SK-N-SH (cell line): Measurements from ENCODE around the gene SEMA3C. TPM values are rescaled to one million over a fixed set of nuclear protein-coding genes. Genes with fewer than 3 reads are reported as not detected.

Experiments
- CTCF ChIA-PET: fragments of 300-600, 350-600 bp; formaldehyde crosslinking; extraction: SDS; loops from one replicate; lab custom pipeline; 2021; lab: Yijun Ruan, JAX
- POLR2A ChIA-PET: fragments of 350-600 bp; sonication (Branson Sonifier 250); formaldehyde crosslinking; extraction: SDS; loops from one replicate; lab custom pipeline; 2020; ENCODE audit warnings: antibody characterized with exemption, inconsistent platforms; lab: Yijun Ruan, JAX
- DNase-seq: peaks from one replicate; pipeline ENCODE4 v3.0.0; 2012
- H2AFZ ChIP-seq: fragments of 200-600 bp; sonication (generic); 2 replicates; pipeline ENCODE4 v1.8.1; 2016; ENCODE audit warnings: antibody characterized with exemption, mild to moderate bottlenecking, low read depth
- H3F3A ChIP-seq: fragments of 200-600 bp; sonication (generic); replicated peaks from 2 replicates; pipeline ENCODE3; 2016; ENCODE audit warnings: antibody characterized with exemption, mild to moderate bottlenecking; ENCODE audit not compliant: insufficient read depth
- H3K27ac ChIP-seq, 2 experiments: fragments of 200-500 bp in 1 of 2; fragments of 200-600 bp in 1 of 2; sonication (Bioruptor generic) in 1 of 2; sonication (generic), shearing (Covaris generic) in 1 of 2; 2 replicates each; pipeline versions ENCODE4 v1.5.1 to v1.6.1; 2014 to 2016; ENCODE audit warnings: low read depth in 2 of 2, inconsistent platforms in 1 of 2, low read length in 1 of 2, mild to moderate bottlenecking in 1 of 2, mixed read lengths in 1 of 2
- H3K27me3 ChIP-seq: fragments of 200-600 bp; sonication (generic), shearing (Covaris generic); 2 replicates; pipeline ENCODE4 v1.6.1; 2016; ENCODE audit warnings: mixed run types; ENCODE audit not compliant: insufficient read depth
- H3K36me3 ChIP-seq, 2 experiments: fragments of 200-500 bp in 1 of 2; fragments of 200-600 bp in 1 of 2; sonication (Bioruptor generic) in 1 of 2; sonication (generic) in 1 of 2; replicated peaks in 1 of 2; 2 replicates each; pipeline versions ENCODE3 to v1.5.1; 2014 to 2016; ENCODE audit warnings: low read length in 1 of 2, mild to moderate bottlenecking in 1 of 2; ENCODE audit not compliant: insufficient read depth in 2 of 2, control insufficient read depth in 1 of 2
- H3K4me1 ChIP-seq, 2 experiments: fragments of 200-500 bp in 1 of 2; fragments of 200-600 bp in 1 of 2; sonication (Bioruptor generic) in 1 of 2; sonication (generic), shearing (Covaris generic) in 1 of 2; 2 replicates each; pipeline versions ENCODE4 v1.5.1 to v1.6.1; 2014 to 2016; ENCODE audit warnings: low read depth in 1 of 2, low read length in 1 of 2, mixed run types in 1 of 2; ENCODE audit not compliant: insufficient read depth in 2 of 2, control insufficient read depth in 1 of 2
- H3K4me2 ChIP-seq: fragments of 200-600 bp; sonication (generic), shearing (Covaris generic); 2 replicates; pipeline ENCODE4 v1.6.1; 2017; ENCODE audit warnings: mixed run types
- H3K4me3 ChIP-seq, 2 experiments: fragments of 200-500 bp in 1 of 2; fragments of 200-600 bp in 1 of 2; sonication (Bioruptor generic) in 1 of 2; sonication (generic), shearing (Covaris generic) in 1 of 2; 2 replicates each; pipeline versions ENCODE4 v1.5.1 to v1.8.1; 2014 to 2016; ENCODE audit warnings: low read depth in 2 of 2, inconsistent platforms in 1 of 2, low read length in 1 of 2, mild to moderate bottlenecking in 1 of 2, mixed read lengths in 1 of 2, moderate library complexity in 1 of 2
- H3K79me2 ChIP-seq: fragments of 200-600 bp; sonication (generic); 2 replicates; pipeline ENCODE4 v1.8.1; 2017; ENCODE audit warnings: mild to moderate bottlenecking; ENCODE audit not compliant: insufficient read depth
- H3K9ac ChIP-seq: fragments of 200-600 bp; sonication (generic); 2 replicates; pipeline ENCODE4 v1.6.1; 2017; ENCODE audit warnings: mixed run types
- H3K9me2 ChIP-seq: fragments of 200-600 bp; sonication (generic); 2 replicates; pipeline ENCODE4 v1.6.1; 2017; ENCODE audit warnings: mixed run types
- H3K9me3 ChIP-seq: fragments of 200-600 bp; sonication (generic); 2 replicates; pipeline ENCODE4 v1.6.1; 2017; ENCODE audit warnings: mixed run types, mild to moderate bottlenecking, moderate library complexity
- H4K20me1 ChIP-seq: fragments of 200-600 bp; sonication (generic); 2 replicates; pipeline ENCODE4 v1.6.1; 2017; ENCODE audit warnings: mild to moderate bottlenecking, mixed run types; ENCODE audit not compliant: insufficient read depth
- EP300 ChIP-seq, 2 experiments: IDR thresholded peaks; 2 replicates each; pipeline versions ENCODE4 v1.4.0 to v1.6.1; 2012; ENCODE audit warnings: borderline replicate concordance in 1 of 2, low read depth in 1 of 2, low read length in 1 of 2
- FOXJ3 ChIP-seq: sonication (generic); formaldehyde crosslinking; IDR thresholded peaks from 2 replicates; pipeline ENCODE4 v1.5.1; 2020; ENCODE audit warnings: mild to moderate bottlenecking, missing genetic modification reagents
- GABPA ChIP-seq: IDR thresholded peaks from 2 replicates; pipeline ENCODE4 v1.4.0; 2012; ENCODE audit warnings: low read depth, mild to moderate bottlenecking
- GATA2 ChIP-seq: sonication (generic); formaldehyde crosslinking; IDR thresholded peaks from 2 replicates; pipeline ENCODE4 v1.5.0; 2020; ENCODE audit warnings: mild to moderate bottlenecking, missing genetic modification reagents
- MEF2A ChIP-seq: IDR thresholded peaks from 2 replicates; pipeline ENCODE4 v1.4.0; 2012; ENCODE audit warnings: low read depth, borderline replicate concordance
- SMC3 ChIP-seq: IDR thresholded peaks from 2 replicates; pipeline ENCODE4 v1.6.1; 2012; ENCODE audit warnings: low read depth, low read length, improper control_type of control experiment
- TAF1 ChIP-seq: IDR thresholded peaks from 2 replicates; pipeline ENCODE4 v1.6.1; 2012; ENCODE audit warnings: low read depth, mild to moderate bottlenecking, low read length, moderate library complexity, borderline replicate concordance
- TCF12 ChIP-seq: IDR thresholded peaks from 2 replicates; pipeline ENCODE4 v1.4.0; 2012
- WGBS: methylation state at CpG from one replicate; pipeline ENCODE4 v1.1.6; 2017; ENCODE audit warnings: low lambda C conversion rate; 5-methylcytosine and 5-hydroxymethylcytosine counted together
- polyA plus RNA-seq, 3 experiments: library from polyadenylated mRNA; depleted of rRNA; stranded (reverse); fragments of >200 nt; gene quantifications; 2 replicates each; pipeline ENCODE4 v1.2.3, GENCODE V29; 2012
- TF ChIP-seq, protein P1 (sequence below): IDR thresholded peaks from 2 replicates; pipeline ENCODE4; 2012
- TF ChIP-seq, protein P2 (sequence below): IDR thresholded peaks from 2 replicates; pipeline ENCODE4 v1.4.0; 2012; ENCODE audit warnings: low read depth, borderline replicate concordance
- TF ChIP-seq, protein P3 (sequence below): IDR thresholded peaks from 2 replicates; pipeline ENCODE4 v1.6.1; 2012; ENCODE audit warnings: mild to moderate bottlenecking, low read depth, low read length, moderate library complexity

SEMA3C gene
- polyA plus RNA-seq, 1 of the 3 experiments (the other 2 are of a cell fraction) = 51.1 TPM

DNA sequence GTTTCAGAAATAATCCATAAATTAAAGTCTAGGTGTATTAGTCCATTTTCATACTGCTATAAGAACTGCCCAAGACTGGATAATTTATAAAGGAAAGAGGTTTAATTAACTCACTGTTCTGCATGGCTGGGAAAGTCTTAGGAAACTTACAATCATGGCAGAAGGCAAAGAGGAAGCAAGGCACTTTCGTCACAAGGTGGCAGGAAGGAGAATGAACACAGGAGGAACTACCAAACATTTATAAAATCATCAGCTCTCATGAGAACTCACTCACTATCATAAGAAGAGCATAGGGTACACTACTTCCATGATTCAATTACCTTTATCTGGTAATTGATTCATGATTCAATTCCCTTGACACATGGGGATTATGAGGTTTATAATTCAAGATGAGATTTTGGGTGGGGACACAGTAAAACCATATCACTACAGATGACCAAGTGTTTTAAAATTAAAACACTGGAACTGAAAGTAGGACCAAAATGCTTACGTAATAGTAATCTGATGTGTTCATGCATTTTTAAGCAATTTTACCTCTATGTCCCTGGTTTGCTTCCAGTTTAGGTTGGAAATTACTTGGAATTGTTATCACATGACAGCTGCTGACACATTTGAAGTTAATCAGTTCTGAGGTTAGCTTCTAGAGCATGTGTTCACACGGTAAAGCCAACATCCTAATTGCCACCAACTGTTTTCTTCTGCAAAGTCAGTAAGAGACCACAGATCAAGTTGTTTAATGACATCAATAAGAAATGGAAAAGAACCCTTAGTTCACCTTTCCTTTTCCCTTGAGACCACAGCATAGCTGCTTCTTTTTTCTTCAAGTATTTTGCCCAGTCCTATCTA is 48.4 kb upstream of the SEMA3C start:
- Histone ChIP-seq H3K27me3 (no peaks in the 10 kb centered on the region), H4K20me1 (no peaks in the 10 kb centered on the region), H3F3A (peaks cover 3% of the 10 kb centered on the region), H3K36me3 (no peaks in the 10 kb centered on the region), H3K9me3 (no peaks in the 10 kb centered on the region), H3K79me2 (no peaks in the 10 kb centered on the region), H3K4me1 (no peaks in the 10 kb centered on the region; a peak in 1 of 4 replicates), H3K4me2 (no peak overlapping the region), H2AFZ (no peak overlapping the region), H3K9ac (no peak overlapping the region), H3K27ac (no peak overlapping the region), H3K4me3 (no peak overlapping the region), H3K9me2 (no peaks in the 10 kb centered on the region)
- CTCF ChIA-PET = interaction anchor here (0.7 to 1.5 kb wide), 4 partner anchors 11 to 491 kb away, joined by 3 to 4 read pairs (median 3); no protein-coding TSS in a partner anchor
- POLR2A ChIA-PET = no interaction called here
- TF ChIP-seq SMC3 (no peak), FOXJ3 (no peak), TCF12 (no peak), TAF1 (no peak), MEF2A (no peak), GATA2 (CRISPR knock-in tag) (no peak), GABPA (no peak), EP300 (IDR thresholded peaks at IDR 0.05; ENCODE audit: borderline replicate concordance in 1 of 2, low read depth in 1 of 2, low read length in 1 of 2) (no peak)
- TF ChIP-seq, protein P1, sequence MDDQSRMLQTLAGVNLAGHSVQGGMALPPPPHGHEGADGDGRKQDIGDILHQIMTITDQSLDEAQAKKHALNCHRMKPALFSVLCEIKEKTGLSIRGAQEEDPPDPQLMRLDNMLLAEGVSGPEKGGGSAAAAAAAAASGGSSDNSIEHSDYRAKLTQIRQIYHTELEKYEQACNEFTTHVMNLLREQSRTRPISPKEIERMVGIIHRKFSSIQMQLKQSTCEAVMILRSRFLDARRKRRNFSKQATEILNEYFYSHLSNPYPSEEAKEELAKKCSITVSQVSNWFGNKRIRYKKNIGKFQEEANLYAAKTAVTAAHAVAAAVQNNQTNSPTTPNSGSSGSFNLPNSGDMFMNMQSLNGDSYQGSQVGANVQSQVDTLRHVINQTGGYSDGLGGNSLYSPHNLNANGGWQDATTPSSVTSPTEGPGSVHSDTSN = no peak
- TF ChIP-seq, protein P2, sequence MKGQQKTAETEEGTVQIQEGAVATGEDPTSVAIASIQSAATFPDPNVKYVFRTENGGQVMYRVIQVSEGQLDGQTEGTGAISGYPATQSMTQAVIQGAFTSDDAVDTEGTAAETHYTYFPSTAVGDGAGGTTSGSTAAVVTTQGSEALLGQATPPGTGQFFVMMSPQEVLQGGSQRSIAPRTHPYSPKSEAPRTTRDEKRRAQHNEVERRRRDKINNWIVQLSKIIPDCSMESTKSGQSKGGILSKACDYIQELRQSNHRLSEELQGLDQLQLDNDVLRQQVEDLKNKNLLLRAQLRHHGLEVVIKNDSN = no peak
- TF ChIP-seq, protein P3, sequence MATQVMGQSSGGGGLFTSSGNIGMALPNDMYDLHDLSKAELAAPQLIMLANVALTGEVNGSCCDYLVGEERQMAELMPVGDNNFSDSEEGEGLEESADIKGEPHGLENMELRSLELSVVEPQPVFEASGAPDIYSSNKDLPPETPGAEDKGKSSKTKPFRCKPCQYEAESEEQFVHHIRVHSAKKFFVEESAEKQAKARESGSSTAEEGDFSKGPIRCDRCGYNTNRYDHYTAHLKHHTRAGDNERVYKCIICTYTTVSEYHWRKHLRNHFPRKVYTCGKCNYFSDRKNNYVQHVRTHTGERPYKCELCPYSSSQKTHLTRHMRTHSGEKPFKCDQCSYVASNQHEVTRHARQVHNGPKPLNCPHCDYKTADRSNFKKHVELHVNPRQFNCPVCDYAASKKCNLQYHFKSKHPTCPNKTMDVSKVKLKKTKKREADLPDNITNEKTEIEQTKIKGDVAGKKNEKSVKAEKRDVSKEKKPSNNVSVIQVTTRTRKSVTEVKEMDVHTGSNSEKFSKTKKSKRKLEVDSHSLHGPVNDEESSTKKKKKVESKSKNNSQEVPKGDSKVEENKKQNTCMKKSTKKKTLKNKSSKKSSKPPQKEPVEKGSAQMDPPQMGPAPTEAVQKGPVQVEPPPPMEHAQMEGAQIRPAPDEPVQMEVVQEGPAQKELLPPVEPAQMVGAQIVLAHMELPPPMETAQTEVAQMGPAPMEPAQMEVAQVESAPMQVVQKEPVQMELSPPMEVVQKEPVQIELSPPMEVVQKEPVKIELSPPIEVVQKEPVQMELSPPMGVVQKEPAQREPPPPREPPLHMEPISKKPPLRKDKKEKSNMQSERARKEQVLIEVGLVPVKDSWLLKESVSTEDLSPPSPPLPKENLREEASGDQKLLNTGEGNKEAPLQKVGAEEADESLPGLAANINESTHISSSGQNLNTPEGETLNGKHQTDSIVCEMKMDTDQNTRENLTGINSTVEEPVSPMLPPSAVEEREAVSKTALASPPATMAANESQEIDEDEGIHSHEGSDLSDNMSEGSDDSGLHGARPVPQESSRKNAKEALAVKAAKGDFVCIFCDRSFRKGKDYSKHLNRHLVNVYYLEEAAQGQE = no peak
- WGBS = 76% methylated on average over 3 of the region's 3 CpGs
- DNase-seq = no peak
